ENCODE measurements around the gene PELI2. TPM values are rescaled to one million over a fixed set of nuclear protein-coding genes. Genes with fewer than 3 reads are reported as not detected.

Gene PELI2
- total RNA-seq, 1 experiment from 2014 or later, result 19.5 TPM

DNA sequence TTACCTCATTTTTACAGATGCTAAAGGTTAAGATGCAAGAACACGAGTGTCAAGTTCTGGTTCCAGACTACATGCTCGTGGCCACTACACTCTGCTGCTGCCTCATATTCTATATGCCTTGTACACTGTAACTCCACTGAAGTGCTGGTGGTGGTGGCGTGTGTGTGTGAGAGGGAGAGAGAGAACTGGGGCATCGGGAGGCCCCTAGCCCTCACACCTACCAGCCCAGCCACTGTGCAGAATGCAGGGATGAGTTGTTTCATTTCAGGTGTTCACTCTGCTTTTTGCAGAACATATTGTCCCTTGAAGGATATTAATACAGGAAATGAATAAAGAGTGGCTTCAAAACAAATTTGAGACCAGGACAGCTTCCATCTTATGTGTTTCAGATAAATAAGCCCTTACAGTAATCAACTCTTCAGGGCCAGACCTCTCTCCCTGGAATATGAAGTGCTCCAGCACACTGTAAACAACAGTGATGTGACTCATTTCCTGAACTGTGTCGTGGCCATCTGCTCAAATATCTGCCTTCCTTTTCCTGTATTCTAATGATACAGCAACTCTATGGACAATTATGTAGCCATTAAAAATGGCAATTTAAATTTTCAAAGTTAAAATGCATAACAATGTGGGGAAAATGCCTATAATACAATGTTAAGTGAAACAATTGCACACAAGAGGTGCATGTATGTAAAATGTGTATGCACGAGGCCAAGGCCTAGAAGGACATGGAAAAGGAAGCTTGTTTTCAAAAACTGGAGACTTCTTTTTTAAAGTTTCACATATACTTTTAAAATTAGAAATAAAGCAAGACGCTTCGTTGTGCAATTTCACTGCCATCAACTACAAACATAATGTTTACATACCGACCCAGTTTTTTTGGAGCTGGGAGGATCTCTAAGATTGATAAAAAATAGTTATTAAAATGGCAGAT is 215.4 kb downstream of the PELI2 start:
- peaks cover 9% of the 10 kb centered on the region for H3K4me1 Mint-ChIP-seq (ENCODE audit: low read depth, unreplicated experiment)
- TF ChIP-seq, protein P1, sequence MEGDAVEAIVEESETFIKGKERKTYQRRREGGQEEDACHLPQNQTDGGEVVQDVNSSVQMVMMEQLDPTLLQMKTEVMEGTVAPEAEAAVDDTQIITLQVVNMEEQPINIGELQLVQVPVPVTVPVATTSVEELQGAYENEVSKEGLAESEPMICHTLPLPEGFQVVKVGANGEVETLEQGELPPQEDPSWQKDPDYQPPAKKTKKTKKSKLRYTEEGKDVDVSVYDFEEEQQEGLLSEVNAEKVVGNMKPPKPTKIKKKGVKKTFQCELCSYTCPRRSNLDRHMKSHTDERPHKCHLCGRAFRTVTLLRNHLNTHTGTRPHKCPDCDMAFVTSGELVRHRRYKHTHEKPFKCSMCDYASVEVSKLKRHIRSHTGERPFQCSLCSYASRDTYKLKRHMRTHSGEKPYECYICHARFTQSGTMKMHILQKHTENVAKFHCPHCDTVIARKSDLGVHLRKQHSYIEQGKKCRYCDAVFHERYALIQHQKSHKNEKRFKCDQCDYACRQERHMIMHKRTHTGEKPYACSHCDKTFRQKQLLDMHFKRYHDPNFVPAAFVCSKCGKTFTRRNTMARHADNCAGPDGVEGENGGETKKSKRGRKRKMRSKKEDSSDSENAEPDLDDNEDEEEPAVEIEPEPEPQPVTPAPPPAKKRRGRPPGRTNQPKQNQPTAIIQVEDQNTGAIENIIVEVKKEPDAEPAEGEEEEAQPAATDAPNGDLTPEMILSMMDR (IDR thresholded peaks at IDR 0.05; ENCODE audit: unreplicated experiment), result no peak

DNA sequence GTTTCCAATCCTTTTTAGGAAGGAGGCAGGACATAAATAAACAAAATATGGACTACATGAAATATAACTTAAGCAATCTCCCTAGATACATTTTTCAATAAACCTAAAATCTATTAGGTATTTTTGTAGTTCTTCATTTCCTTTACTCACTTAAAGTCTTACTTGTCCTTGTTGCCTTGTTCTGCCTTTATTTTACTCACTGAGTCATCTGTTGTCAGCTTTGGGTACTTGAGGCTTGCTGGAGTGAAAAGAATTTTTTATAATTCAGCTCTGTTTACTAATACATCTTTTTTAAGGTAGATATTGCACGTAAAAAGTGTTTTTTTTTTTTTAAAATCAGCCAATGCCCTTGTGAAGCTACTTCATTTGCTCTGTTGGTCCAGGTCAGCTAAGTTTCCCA is 216.2 kb downstream of the PELI2 start:
- Mint-ChIP-seq H3K9me3 (ENCODE audit: low read depth, unreplicated experiment) (no peaks in the 10 kb centered on the region), H3K27me3 (ENCODE audit: unreplicated experiment) (no peaks in the 10 kb centered on the region), H3K27ac (ENCODE audit: unreplicated experiment) (no peak overlapping the region), H3K4me1 (ENCODE audit: low read depth, unreplicated experiment) (peaks cover 14% of the 10 kb centered on the region), H3K36me3 (ENCODE audit: insufficient read depth, unreplicated experiment) (no peaks in the 10 kb centered on the region), H3K4me3 (ENCODE audit: low read depth, unreplicated experiment) (no peak overlapping the region)
- intact Hi-C loops (cut with micrococcal nuclease; ENCODE audit: unreplicated experiment), result no loop called here
- DNase-seq, result no peak
- TF ChIP-seq, protein P1 (IDR thresholded peaks at IDR 0.05; ENCODE audit: unreplicated experiment), result no peak
- CTCF ChIA-PET, result no interaction called here
- no TSS peak for BruUV-seq (replicated peaks)

More for the DNA sequence above, 215.4 kb downstream of the PELI2 start:
- intact Hi-C loops (cut with micrococcal nuclease; ENCODE audit: unreplicated experiment), result no loop called here
- H3K36me3 Mint-ChIP-seq (ENCODE audit: insufficient read depth, unreplicated experiment), result no peaks in the 10 kb centered on the region
- H3K9me3 Mint-ChIP-seq (ENCODE audit: low read depth, unreplicated experiment), result no peaks in the 10 kb centered on the region
- peak overlapping the region; percentile 54 for H3K27ac Mint-ChIP-seq (ENCODE audit: unreplicated experiment)
- CTCF ChIA-PET, result no interaction called here
- DNase-seq, result peak; percentile 10
- BruUV-seq (replicated peaks), result no TSS peak
- no peak overlapping the region for H3K4me3 Mint-ChIP-seq (ENCODE audit: low read depth, unreplicated experiment)
- no peaks in the 10 kb centered on the region for H3K27me3 Mint-ChIP-seq (ENCODE audit: unreplicated experiment)

DNA sequence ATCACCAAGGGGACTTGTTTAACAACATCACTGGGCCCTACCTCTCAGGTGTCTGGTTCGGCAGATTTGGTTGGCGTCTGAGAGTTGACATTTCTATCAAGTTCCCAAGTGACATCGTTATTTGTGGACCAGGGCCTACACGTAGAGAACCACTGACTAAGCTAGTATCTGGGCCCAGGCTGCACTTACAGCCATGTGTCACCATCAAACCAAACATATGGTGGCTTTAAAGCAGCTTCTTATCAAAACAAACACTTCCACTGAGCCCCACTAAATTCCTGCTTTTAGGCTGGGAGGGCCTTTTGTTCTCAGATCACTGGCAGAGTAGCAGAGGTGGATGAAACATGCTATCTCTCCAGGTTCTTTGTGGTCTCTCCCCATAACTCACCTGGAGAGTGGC is 220.5 kb downstream of the PELI2 start:
- BruUV-seq (replicated peaks), result no TSS peak
- CTCF ChIA-PET, result no interaction called here
- Mint-ChIP-seq H3K36me3 (ENCODE audit: insufficient read depth, unreplicated experiment) (no peaks in the 10 kb centered on the region), H3K9me3 (ENCODE audit: low read depth, unreplicated experiment) (no peaks in the 10 kb centered on the region), H3K4me1 (ENCODE audit: low read depth, unreplicated experiment) (peaks cover 15% of the 10 kb centered on the region), H3K4me3 (ENCODE audit: low read depth, unreplicated experiment) (no peak overlapping the region), H3K27ac (ENCODE audit: unreplicated experiment) (no peak overlapping the region), H3K27me3 (ENCODE audit: unreplicated experiment) (no peaks in the 10 kb centered on the region)
- TF ChIP-seq, protein P1 (IDR thresholded peaks at IDR 0.05; ENCODE audit: unreplicated experiment), result no peak
- DNase-seq, result no peak
- intact Hi-C loops (cut with micrococcal nuclease; ENCODE audit: unreplicated experiment), result no loop called here

DNA sequence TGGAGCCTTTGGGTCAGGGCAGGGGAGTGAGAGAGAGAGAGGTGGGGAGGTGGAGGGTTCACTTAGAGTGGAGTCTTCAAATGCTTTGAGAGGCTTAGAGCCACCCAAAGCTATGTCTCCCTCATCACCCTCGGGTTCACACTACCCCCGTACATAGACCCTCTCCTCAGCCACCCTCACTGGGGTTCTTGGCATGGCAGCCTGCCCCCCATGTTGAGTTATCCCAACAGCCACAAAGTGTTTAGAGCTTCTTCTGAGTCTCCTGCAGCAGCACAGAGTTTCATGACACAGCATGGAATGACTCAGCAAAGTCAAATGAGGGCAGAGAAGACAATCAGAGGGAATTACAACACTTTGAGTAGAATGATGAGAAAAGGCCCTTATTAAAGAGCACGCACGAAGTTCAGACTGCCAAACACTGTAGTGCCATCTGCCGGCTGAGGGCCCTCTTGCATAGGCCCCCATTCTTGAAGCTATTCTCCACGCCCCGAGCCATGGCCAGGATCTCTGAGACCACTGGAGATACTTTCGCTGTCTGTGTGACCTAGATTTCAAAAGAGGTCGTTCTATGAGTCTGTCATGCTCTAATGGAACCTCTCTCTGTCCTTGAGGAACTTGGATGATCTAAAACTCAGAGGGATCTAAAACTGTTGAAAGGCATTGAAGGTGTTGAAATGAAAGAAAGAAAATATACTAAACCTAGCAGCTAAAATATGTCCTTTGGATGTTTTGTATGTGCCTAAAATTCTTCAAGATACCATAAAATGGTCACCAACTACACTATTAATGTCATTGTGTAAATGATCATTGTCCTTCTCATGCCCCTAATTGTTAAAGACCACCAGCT is 221.9 kb downstream of the PELI2 start:
- Mint-ChIP-seq H3K27me3 (ENCODE audit: unreplicated experiment) (no peaks in the 10 kb centered on the region), H3K9me3 (ENCODE audit: low read depth, unreplicated experiment) (no peaks in the 10 kb centered on the region), H3K4me3 (ENCODE audit: low read depth, unreplicated experiment) (no peak overlapping the region), H3K27ac (ENCODE audit: unreplicated experiment) (peak overlapping the region; percentile 7), H3K4me1 (ENCODE audit: low read depth, unreplicated experiment) (peaks cover 13% of the 10 kb centered on the region), H3K36me3 (ENCODE audit: insufficient read depth, unreplicated experiment) (no peaks in the 10 kb centered on the region)
- DNase-seq, result peak; percentile 58
- intact Hi-C loops (cut with micrococcal nuclease; ENCODE audit: unreplicated experiment), result loop anchor here (1.0 kb wide), 2 partner anchors 633 to 902 kb away; no protein-coding TSS in a partner anchor
- TF ChIP-seq, protein P1 (IDR thresholded peaks at IDR 0.05; ENCODE audit: unreplicated experiment), result no peak
- BruUV-seq (replicated peaks), result no TSS peak
- CTCF ChIA-PET, result interaction anchor here (0.6 to 1.2 kb wide), 5 partner anchors 67 to 902 kb away, joined by 3 to 5 read pairs (median 4); no protein-coding TSS in a partner anchor
